OCI-LY3 (cell line): ENCODE data around the gene MSMP.

Experiments
- H2AFZ ChIP-seq: fragments of 200-600, 300-600 bp; shearing (Covaris generic); 2 replicates; pipeline ENCODE4 v1.6.0; 2014; ENCODE audit warnings: antibody characterized with exemption, low read depth, low read length
- H3K27ac ChIP-seq: fragments of 200-600, 300-600 bp; sonication (generic); 2 replicates; pipeline ENCODE4 v1.5.1; 2014; ENCODE audit warnings: mild to moderate bottlenecking, low read length, moderate library complexity, mixed read lengths
- H3K27me3 ChIP-seq: fragments of 200-600, 300-600 bp; sonication (generic); 2 replicates; pipeline ENCODE4 v1.6.1; 2014; ENCODE audit warnings: low read depth, low read length, mixed read lengths
- H3K36me3 ChIP-seq: fragments of 200-600, 300-600 bp; sonication (generic); replicated peaks from 2 replicates; pipeline ENCODE3; 2014; ENCODE audit warnings: low read depth, low read length, mixed read lengths
- H3K4me1 ChIP-seq: fragments of 300-600, 200-600 bp; sonication (generic); 2 replicates; pipeline ENCODE4 v1.6.1; 2014; ENCODE audit warnings: low read length, mixed read lengths
- H3K4me2 ChIP-seq: fragments of 200-600, 300-600 bp; sonication (generic); 2 replicates; pipeline ENCODE4 v1.6.1; 2014; ENCODE audit warnings: low read length, mixed read lengths
- H3K4me3 ChIP-seq: fragments of 300-600, 200-600 bp; sonication (generic); 2 replicates; pipeline ENCODE4 v1.5.1; 2014; ENCODE audit warnings: antibody characterized with exemption, mild to moderate bottlenecking, low read length, moderate library complexity
- H3K79me2 ChIP-seq: fragments of 300-600, 200-600 bp; shearing (Covaris generic); 2 replicates; pipeline ENCODE4 v1.6.1; 2014; ENCODE audit warnings: mild to moderate bottlenecking, low read length, mixed read lengths
- H3K9ac ChIP-seq: fragments of 300-600, 200-600 bp; shearing (Covaris generic); 2 replicates; pipeline ENCODE4 v1.6.0; 2014; ENCODE audit warnings: mild to moderate bottlenecking, low read length, moderate library complexity
- H3K9me3 ChIP-seq: fragments of 200-600, 300-600 bp; shearing (Covaris generic); 2 replicates; pipeline ENCODE4 v1.6.1; 2014; ENCODE audit warnings: low read length, mixed read lengths; ENCODE audit not compliant: insufficient read depth
- H4K20me1 ChIP-seq: fragments of 200-600, 300-600 bp; sonication (generic); 2 replicates; pipeline ENCODE4 v1.6.1; 2016; ENCODE audit warnings: low read length, mixed read lengths; ENCODE audit not compliant: insufficient read depth
- CTCF ChIP-seq: fragments of 200-600, 300-600 bp; sonication (generic); IDR thresholded peaks from 2 replicates; pipeline ENCODE4 v1.5.1; 2014; ENCODE audit warnings: antibody characterized with exemption, low read length, low read depth
- EZH2phosphoT487 ChIP-seq: fragments of 200-600 bp; shearing (Covaris generic); IDR thresholded peaks from 2 replicates; pipeline ENCODE4 v1.6.1; 2018; ENCODE audit warnings: antibody characterized with exemption, mixed run types, low read depth

MSMP gene

GRCh38 chr9:35758475-35759050, 4.5 kb upstream of the MSMP start:
- H3K9me3 ChIP-seq: no peaks in the 10 kb centered on the region
- peaks cover 32% of the 10 kb centered on the region for H3K79me2 ChIP-seq
- peak overlapping the region; percentile 86 for H3K4me3 ChIP-seq
- peaks cover 34% of the 10 kb centered on the region for H3K4me1 ChIP-seq
- no peak overlapping the region for H2AFZ ChIP-seq
- no peaks in the 10 kb centered on the region for H3K27me3 ChIP-seq
- peak overlapping the region; percentile 94 for H3K27ac ChIP-seq
- peaks cover 13% of the 10 kb centered on the region for H3K36me3 ChIP-seq
- H4K20me1 ChIP-seq: no peaks in the 10 kb centered on the region
- TF ChIP-seq EZH2phosphoT487: no peak
- no peak for TF ChIP-seq CTCF
- peak overlapping the region; percentile 94 for H3K9ac ChIP-seq
- H3K4me2 ChIP-seq: peak overlapping the region; percentile 84

GRCh38 chr9:35757892-35758275, 3.8 kb upstream of the MSMP start:
- H3K9ac ChIP-seq: peak overlapping the region; percentile 94

DNA sequence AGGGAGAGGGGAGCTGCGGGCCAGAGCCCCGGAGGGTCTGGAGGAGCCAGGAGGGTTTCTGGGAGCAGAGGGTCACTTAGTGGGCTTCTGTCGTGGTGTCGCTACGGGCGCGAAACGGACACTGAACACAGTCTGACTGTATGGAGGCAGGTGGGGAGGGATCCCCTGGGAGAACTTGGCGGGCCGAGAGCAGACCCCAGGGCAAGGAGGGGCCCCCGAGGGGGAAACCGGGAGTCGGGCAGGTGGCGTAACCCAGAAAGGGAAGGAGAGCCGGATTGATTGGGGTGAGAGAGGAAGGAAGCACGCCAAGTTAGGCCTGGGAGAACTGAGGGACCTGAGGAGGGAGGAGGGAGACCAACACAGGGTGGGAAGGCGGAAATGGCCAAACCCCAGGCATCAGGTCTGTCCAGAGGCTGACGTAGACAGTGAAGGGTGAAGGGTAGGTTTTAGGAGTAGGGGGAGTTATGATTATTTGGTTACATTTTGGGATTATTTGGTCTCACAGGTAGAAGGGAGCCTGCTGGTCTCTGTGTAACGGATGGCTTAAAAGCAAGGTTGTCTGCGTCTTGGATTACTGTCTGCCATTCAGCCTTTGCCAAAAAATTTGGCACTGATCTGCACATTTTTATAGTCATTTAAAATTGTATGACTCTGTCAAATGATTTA, 3.3 kb upstream of the MSMP start:
- H3K9ac ChIP-seq: peak overlapping the region; percentile 94
- peak overlapping the region; percentile 86 for H3K4me3 ChIP-seq
- no peaks in the 10 kb centered on the region for H4K20me1 ChIP-seq
- TF ChIP-seq CTCF (no peak), EZH2phosphoT487 (no peak)
- H3K36me3 ChIP-seq: peaks cover 13% of the 10 kb centered on the region
- no peaks in the 10 kb centered on the region for H3K9me3 ChIP-seq
- H3K4me2 ChIP-seq: peak overlapping the region; percentile 84
- H3K27ac ChIP-seq: peak overlapping the region; percentile 94
- H2AFZ ChIP-seq: peak overlapping the region; percentile 47; the same call in 1 of the 2 replicates
- H3K4me1 ChIP-seq: peaks cover 34% of the 10 kb centered on the region
- H3K27me3 ChIP-seq: no peaks in the 10 kb centered on the region
- peaks cover 32% of the 10 kb centered on the region for H3K79me2 ChIP-seq

More at GRCh38 chr9:35757892-35758275, 3.8 kb upstream of the MSMP start:
- TF ChIP-seq EZH2phosphoT487: no peak
- no peak for TF ChIP-seq CTCF
- Histone ChIP-seq H3K79me2 (peaks cover 32% of the 10 kb centered on the region), H2AFZ (no peak overlapping the region), H3K4me1 (peaks cover 34% of the 10 kb centered on the region), H3K9me3 (no peaks in the 10 kb centered on the region), H3K27me3 (no peaks in the 10 kb centered on the region), H3K36me3 (peaks cover 13% of the 10 kb centered on the region), H3K4me2 (peak overlapping the region; percentile 84), H3K4me3 (peak overlapping the region; percentile 86), H3K27ac (peak overlapping the region; percentile 94), H4K20me1 (no peaks in the 10 kb centered on the region)

- Histone ChIP-seq H3K36me3 (peaks cover 14% of the 10 kb centered on the region), H3K9me3 (no peaks in the 10 kb centered on the region), H3K4me3 (peak overlapping the region; percentile 86), H3K4me1 (peaks cover 34% of the 10 kb centered on the region), H3K27me3 (no peaks in the 10 kb centered on the region), H3K27ac (peak overlapping the region; percentile 94), H2AFZ (no peak overlapping the region), H3K79me2 (peaks cover 32% of the 10 kb centered on the region), H4K20me1 (no peaks in the 10 kb centered on the region), H3K4me2 (peak overlapping the region; percentile 84), H3K9ac (peak overlapping the region; percentile 94)
- TF ChIP-seq EZH2phosphoT487: no peak
- peak; percentile 70 for TF ChIP-seq CTCF
Observed at GRCh38 chr9:35756275-35757225, 2.5 kb upstream of the MSMP start.
